Measurements from ENCODE around the gene ZNF277.

- TF ChIP-seq CTCF (conservative IDR thresholded peaks at IDR 0.05), result no peak
- TF ChIP-seq EZH2 (IDR thresholded peaks at IDR 0.05; ENCODE audit: low read depth), result no peak
These were observed 92.1 kb downstream of the ZNF277 start for GRCh38 chr7:112298543-112299100.
